Left ventricle myocardium inferior (tissue), 1 donor: ENCODE data around the gene TCF15. TPM values are rescaled to one million over a fixed set of nuclear protein-coding genes. Genes with fewer than 3 reads are reported as not detected.

Experiments used
- DNase-seq: peaks from one replicate; pipeline ENCODE4 v3.0.0-alpha.2; 2020
- H3K27ac ChIP-seq: fragments of 200-600 bp; replicated peaks from 2 replicates; pipeline ENCODE4 v1.8.0; 2021
- H3K27me3 ChIP-seq: fragments of 200-600 bp; 2 replicates; pipeline ENCODE4 v1.8.0; 2021; ENCODE audit warnings: low read depth
- H3K36me3 ChIP-seq: fragments of 200-600 bp; 2 replicates; pipeline ENCODE4 v1.8.0; 2021
- H3K4me1 ChIP-seq: fragments of 200-600 bp; 2 replicates; pipeline ENCODE4 v1.8.0; 2021
- H3K4me3 ChIP-seq: fragments of 200-600 bp; 2 replicates; pipeline ENCODE4 v1.8.0; 2021; ENCODE audit warnings: mild to moderate bottlenecking, moderate library complexity
- H3K9me3 ChIP-seq: fragments of 200-600 bp; replicated peaks from 2 replicates; pipeline ENCODE4 v1.8.0; 2021
- intact Hi-C: fragments of 100-400 bp; cut with micrococcal nuclease; formaldehyde crosslinking; loops from one replicate; pipeline ENCODE4 v1.11.0; 2022
- total RNA-seq: library from RNA; stranded (reverse); fragmentation: NEBNext Ultra II Directional; extraction: Animal tissue kit (Norgen Biotek cat#: 25700); gene quantifications from one replicate; pipeline ENCODE4 v1.2.1, GENCODE V29; 2021
- TF ChIP-seq, protein P1 (sequence below): fragments of 200-600 bp; IDR thresholded peaks from 2 replicates; pipeline ENCODE4 v1.8.0; 2021; ENCODE audit warnings: antibody characterized with exemption, mild to moderate bottlenecking, borderline replicate concordance
- donor health status: DM: no; HTN: yes; CAD: no; lungs with severe emphysema.

Gene TCF15
- total RNA-seq, 1 donor from 2014 or later, result 11.1 TPM

DNA sequence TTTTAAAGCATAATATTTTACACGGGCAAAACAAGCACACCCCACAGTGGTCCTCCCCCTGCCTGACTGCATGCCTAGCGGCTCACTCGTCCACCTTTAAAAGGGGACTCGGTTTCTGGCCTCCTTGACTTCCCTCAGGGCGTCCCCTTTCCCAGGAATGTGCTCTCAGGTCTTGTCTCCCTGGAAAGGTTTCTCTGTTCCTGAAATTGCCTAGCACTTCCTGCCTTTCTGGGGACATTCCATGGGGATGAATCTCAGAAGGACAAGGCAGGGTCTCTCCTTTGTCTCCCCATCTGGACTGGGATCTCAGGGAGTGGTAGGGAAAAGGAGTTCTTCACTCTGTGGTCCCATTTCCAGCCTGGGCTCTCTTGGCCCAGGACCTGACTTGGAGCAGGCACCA is 4.9 kb downstream of the TCF15 start:
- H3K27ac ChIP-seq, result peak overlapping the region; percentile 94
- peak overlapping the region; percentile 80 for H3K4me3 ChIP-seq
- DNase-seq, result no peak
- intact Hi-C loops, result no loop called here
- peaks cover 96% of the 10 kb centered on the region for H3K4me1 ChIP-seq
- H3K36me3 ChIP-seq, result peaks cover 5% of the 10 kb centered on the region
- H3K27me3 ChIP-seq, result peaks cover 11% of the 10 kb centered on the region
- no peaks in the 10 kb centered on the region for H3K9me3 ChIP-seq
- TF ChIP-seq, protein P1, sequence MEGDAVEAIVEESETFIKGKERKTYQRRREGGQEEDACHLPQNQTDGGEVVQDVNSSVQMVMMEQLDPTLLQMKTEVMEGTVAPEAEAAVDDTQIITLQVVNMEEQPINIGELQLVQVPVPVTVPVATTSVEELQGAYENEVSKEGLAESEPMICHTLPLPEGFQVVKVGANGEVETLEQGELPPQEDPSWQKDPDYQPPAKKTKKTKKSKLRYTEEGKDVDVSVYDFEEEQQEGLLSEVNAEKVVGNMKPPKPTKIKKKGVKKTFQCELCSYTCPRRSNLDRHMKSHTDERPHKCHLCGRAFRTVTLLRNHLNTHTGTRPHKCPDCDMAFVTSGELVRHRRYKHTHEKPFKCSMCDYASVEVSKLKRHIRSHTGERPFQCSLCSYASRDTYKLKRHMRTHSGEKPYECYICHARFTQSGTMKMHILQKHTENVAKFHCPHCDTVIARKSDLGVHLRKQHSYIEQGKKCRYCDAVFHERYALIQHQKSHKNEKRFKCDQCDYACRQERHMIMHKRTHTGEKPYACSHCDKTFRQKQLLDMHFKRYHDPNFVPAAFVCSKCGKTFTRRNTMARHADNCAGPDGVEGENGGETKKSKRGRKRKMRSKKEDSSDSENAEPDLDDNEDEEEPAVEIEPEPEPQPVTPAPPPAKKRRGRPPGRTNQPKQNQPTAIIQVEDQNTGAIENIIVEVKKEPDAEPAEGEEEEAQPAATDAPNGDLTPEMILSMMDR, result no peak

DNA sequence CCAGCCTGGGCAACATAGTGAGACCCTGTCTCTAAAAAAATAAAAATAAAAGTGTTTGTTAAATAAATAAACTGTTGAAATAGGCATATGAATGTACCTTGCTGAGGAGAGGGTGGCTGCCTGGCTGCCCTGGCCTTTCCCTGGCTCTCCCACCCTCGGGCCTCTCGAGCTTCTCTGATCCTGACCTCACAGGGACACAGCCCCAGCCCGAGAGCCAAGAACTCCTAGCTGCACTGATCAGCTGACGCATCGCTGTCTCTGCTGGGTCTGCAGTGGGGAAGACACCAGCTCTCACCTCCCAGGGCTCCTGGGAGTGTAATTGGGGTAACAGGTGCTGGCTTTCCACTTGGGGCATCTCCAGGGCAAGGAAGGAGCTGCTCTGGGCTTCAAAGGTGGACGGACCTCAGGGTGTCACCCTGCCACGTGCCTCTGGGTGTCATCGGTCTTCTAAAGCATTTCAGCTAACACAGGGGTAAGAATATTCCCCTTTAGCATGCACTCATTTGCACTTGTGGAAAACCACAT is 6.9 kb downstream of the TCF15 start:
- peak overlapping the region; percentile 80 for H3K4me3 ChIP-seq
- peaks cover 2% of the 10 kb centered on the region for H3K36me3 ChIP-seq
- no peaks in the 10 kb centered on the region for H3K27me3 ChIP-seq
- intact Hi-C loops, result no loop called here
- TF ChIP-seq, protein P1, result no peak
- DNase-seq, result peak; percentile 38
- peaks cover 98% of the 10 kb centered on the region for H3K4me1 ChIP-seq
- no peaks in the 10 kb centered on the region for H3K9me3 ChIP-seq
- H3K27ac ChIP-seq, result peak overlapping the region; percentile 94

DNA sequence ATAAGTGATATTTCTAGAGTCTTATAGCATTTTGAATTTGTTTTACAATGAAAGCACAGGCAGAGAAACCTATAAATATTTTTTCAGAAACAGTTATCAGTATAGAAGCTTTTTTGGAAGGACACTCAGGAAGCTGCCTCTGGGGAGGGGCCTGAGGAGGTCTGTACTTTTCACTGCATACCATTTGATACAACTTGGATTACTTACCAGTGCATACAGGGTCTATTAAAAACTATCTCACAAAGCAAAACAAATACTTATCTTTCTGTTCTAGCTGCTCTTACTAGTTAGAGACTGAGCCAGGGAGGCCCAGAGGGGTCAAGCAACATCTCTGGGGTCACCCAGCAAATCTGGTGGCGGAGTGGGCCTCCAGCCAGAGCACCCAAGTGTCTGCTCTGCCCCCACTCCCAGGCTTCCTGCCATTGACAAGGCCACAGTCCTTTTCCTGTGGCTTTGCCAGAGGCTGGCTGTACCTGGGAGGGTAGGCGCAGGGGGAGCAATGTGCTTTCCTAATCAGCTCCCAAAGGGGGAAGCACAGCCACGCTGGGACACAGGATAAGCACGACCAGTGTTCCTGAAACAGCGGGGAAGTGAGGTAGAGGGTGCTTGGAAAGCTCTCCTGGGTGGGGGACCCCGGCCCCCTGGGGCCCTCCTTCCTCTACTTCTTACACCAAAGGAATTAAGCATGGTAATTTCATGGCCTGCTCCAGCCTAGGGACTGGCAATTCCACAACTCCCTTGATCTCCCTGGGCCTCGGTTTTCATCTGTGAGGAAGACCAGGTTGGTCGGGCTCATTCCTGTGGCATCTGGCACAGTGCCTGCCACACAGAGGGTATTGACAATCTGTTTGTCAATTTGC is 7.8 kb downstream of the TCF15 start:
- H3K4me1 ChIP-seq, result peaks cover 93% of the 10 kb centered on the region
- peak overlapping the region; percentile 94 for H3K27ac ChIP-seq
- TF ChIP-seq, protein P1, result no peak
- H3K27me3 ChIP-seq, result no peaks in the 10 kb centered on the region
- intact Hi-C loops, result no loop called here
- DNase-seq, result peak; percentile 79
- no peaks in the 10 kb centered on the region for H3K9me3 ChIP-seq
- H3K4me3 ChIP-seq, result peak overlapping the region; percentile 80
- H3K36me3 ChIP-seq, result no peaks in the 10 kb centered on the region

DNA sequence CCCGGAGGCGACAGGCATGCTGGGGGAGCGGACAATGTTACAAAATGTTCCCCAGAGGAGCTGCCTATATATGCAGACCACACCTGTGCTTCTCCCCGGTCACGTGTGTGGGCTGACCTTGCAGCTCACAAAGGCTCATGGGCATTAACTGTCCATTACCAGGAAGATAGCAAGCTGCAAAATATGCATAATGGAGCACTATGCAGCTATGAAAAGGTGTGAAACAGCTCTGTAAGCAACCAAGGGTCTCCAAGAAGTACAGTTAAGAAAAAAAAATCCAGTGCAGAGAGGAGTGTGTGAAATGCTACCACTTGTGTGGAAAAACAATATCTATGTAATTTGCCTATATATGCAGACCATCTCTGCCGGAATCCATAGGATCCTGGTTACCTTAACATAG is 9.4 kb downstream of the TCF15 start:
- TF ChIP-seq, protein P1, result no peak
- Histone ChIP-seq H3K4me3 (no peak overlapping the region), H3K36me3 (no peaks in the 10 kb centered on the region), H3K27me3 (no peaks in the 10 kb centered on the region), H3K9me3 (no peaks in the 10 kb centered on the region), H3K27ac (peak overlapping the region; percentile 94), H3K4me1 (peaks cover 93% of the 10 kb centered on the region)
- intact Hi-C loops, result no loop called here
- DNase-seq, result no peak

DNA sequence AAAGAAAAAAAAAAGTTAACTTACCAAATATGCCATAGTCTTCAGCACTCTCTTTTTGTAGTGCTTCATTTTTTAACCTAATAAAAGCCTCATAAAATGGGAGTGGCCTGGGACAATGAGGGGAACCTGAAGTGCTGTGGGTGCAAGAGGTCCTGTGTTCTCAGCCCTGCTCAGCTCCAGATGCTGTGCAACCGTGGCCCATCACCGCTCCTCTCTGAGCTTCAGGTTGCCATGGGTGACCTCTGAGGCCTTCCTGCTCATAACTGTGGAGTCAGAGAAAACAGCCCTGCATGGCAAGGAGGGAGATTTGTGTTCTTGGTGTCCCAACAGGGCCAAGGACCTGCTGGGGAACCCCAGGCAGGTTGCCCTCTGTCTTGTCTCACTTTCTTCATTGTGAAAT is 10.0 kb downstream of the TCF15 start:
- H3K36me3 ChIP-seq, result no peaks in the 10 kb centered on the region
- H3K27ac ChIP-seq, result peak overlapping the region; percentile 94

More for the DNA sequence above, 10.0 kb downstream of the TCF15 start:
- TF ChIP-seq, protein P1, result no peak
- Histone ChIP-seq H3K27me3 (no peaks in the 10 kb centered on the region), H3K9me3 (no peaks in the 10 kb centered on the region), H3K4me3 (no peak overlapping the region), H3K4me1 (peaks cover 91% of the 10 kb centered on the region)
- no peak for DNase-seq
- intact Hi-C loops, result no loop called here
